ENCODE results near the gene KRTAP4-16. TPM values are rescaled to one million over a fixed set of nuclear protein-coding genes. Genes with fewer than 3 reads are reported as not detected.
"Not testable (repeated sequence)": the region's sequence is repeated elsewhere in the genome, so short reads cannot be mapped to it uniquely, and the experiment has no call there.

The KRTAP4-16 gene
- total RNA-seq, 1 donor from 2014 or later: not detected

GRCh38 chr17:41127371-41127770, 25.4 kb upstream of the KRTAP4-16 start:
- Mint-ChIP-seq H3K4me1 (no peaks in the 10 kb centered on the region), H3K27ac (no peak overlapping the region), H3K36me3 (ENCODE audit: low read depth) (no peaks in the 10 kb centered on the region), H3K9me3 (no peaks in the 10 kb centered on the region), H3K27me3 (peaks cover 4% of the 10 kb centered on the region), H3K4me3 (no peak overlapping the region)
- intact Hi-C loops (cut with micrococcal nuclease): no loop called here
- DNase-seq: no peak

DNA sequence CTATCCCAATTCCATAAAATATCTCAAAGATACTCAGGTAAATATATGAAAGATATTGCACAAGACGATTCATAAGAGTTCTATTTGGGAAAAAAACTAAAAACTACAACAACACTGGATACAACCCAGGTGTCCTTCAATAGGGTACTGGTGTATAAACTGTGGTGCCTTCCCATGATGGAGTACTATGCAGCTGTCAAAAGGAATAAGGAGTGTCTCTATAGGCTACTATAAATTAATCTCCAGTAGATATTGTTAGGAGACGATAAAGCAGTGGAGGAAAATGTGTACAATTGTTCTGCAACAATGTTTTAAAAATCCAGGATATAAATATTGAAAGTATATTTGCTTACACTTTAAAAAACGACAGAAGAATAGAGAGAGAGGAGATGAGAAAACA, 24.4 kb upstream of the KRTAP4-16 start:
- intact Hi-C loops (cut with micrococcal nuclease): no loop called here
- Mint-ChIP-seq H3K9me3 (no peaks in the 10 kb centered on the region), H3K27me3 (peaks cover 4% of the 10 kb centered on the region), H3K36me3 (ENCODE audit: low read depth) (no peaks in the 10 kb centered on the region), H3K27ac (no peak overlapping the region), H3K4me3 (no peak overlapping the region), H3K4me1 (no peaks in the 10 kb centered on the region)
- DNase-seq: no peak

GRCh38 chr17:41125064-41125463, 23.1 kb upstream of the KRTAP4-16 start:
- H3K4me3 Mint-ChIP-seq: no peak overlapping the region
- H3K27me3 Mint-ChIP-seq: peaks cover 4% of the 10 kb centered on the region
- H3K4me1 Mint-ChIP-seq: peaks cover 3% of the 10 kb centered on the region
- H3K9me3 Mint-ChIP-seq: peaks cover 4% of the 10 kb centered on the region
- H3K27ac Mint-ChIP-seq: no peak overlapping the region
- DNase-seq: no peak
- intact Hi-C loops (cut with micrococcal nuclease): no loop called here
- H3K36me3 Mint-ChIP-seq (ENCODE audit: low read depth): no peaks in the 10 kb centered on the region

GRCh38 chr17:41123991-41124371, 22.0 kb upstream of the KRTAP4-16 start, which contains the start of gene KRTAP4-12:
Gene KRTAP4-12 (minus strand): TSS chr17:41124182. CDS start chr17:41124122, 60 bp downstream.
- H3K27me3 Mint-ChIP-seq; H3K27ac Mint-ChIP-seq; H3K4me3 Mint-ChIP-seq; H3K4me1 Mint-ChIP-seq; H3K36me3 Mint-ChIP-seq (ENCODE audit: low read depth); H3K9me3 Mint-ChIP-seq; DNase-seq; intact Hi-C loops (cut with micrococcal nuclease): not testable (repeated sequence)

DNA sequence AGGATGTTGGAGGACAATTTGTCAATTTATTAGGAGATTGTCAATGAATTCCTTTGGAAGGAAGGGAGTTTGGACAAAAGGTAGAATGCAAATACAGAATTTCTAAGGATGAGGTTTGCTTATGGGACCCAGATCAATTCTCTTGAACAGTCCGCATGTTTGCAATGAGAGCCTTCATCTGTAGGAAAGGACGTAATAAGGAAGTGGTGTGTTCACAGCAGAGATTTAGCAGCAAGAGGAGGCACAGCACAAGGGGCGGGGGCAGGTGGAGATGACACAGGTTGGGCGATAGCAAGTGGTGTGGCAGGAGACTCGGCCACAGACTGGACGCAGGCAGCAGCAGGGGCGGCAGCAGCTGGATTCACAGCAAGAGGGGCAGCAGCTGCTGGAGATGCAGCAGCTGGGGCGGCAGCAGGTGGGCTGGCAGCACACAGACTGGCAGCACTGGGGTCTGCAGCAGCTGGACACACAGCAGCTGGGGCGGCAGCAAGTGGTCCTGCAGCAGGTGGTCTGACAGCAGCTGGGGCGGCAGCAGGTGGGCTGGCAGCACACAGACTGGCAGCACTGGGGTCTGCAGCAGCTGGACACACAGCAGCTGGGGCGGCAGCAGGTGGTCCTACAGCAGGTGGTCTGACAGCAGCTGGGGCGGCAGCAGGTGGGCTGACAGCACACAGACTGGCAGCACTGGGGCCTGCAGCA, 21.4 kb upstream of the KRTAP4-16 start:
- H3K9me3 Mint-ChIP-seq; H3K27me3 Mint-ChIP-seq; H3K4me1 Mint-ChIP-seq; H3K27ac Mint-ChIP-seq; H3K4me3 Mint-ChIP-seq; H3K36me3 Mint-ChIP-seq (ENCODE audit: low read depth); intact Hi-C loops (cut with micrococcal nuclease); DNase-seq: not testable (repeated sequence)

- Mint-ChIP-seq H3K4me3 (no peak overlapping the region), H3K27ac (no peak overlapping the region), H3K9me3 (peaks cover 4% of the 10 kb centered on the region), H3K36me3 (ENCODE audit: low read depth) (no peaks in the 10 kb centered on the region), H3K27me3 (peaks cover 4% of the 10 kb centered on the region), H3K4me1 (peaks cover 3% of the 10 kb centered on the region)
- DNase-seq: no peak
- intact Hi-C loops (cut with micrococcal nuclease): no loop called here
Measured at GRCh38 chr17:41121742-41122141, 19.7 kb upstream of the KRTAP4-16 start.

DNA sequence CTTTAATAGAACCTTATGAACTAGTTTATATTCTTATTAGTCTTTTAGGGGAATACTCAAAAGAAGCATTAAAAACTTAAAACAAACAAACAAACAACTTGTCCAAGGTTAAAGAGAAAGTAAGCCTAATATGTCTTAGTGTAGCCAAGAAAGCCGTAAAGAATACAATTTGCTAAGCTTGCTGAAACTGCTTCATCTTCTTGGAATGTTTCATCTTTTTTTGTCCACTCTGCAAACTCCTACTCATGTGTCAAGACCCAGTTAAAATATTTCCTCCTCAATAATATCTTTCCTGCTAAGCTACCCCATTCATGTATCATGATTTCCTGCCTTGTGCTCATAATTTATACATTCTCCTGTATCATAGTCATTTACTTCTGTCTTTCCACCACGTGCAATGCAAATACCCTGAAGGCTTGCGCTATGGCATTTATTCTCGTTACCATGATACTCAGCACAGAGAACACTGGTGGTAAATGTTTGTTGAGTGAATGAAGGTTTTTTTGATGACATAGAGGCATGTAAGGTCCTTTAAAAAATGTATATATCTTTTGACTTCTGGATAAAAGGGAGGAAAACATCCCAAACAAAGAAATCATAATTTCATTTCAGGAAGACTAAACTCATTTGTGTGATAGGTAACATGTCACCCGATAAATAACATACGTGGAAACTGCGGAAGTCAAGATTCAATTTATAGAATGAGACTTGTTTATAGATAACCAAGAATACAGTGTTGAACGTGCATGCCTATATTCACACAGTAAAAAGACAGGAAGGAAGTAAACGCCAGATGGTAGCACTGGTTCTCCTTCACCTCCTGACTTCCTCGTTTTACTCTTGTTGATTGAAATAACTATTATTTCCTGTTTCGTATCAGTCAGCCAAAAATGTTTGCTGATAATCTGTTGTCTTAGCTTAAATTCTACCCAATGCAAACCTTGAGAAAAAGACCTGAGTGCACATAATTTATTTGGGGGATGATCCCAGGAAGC, 18.0 kb upstream of the KRTAP4-16 start:
- H3K27me3 Mint-ChIP-seq; H3K4me1 Mint-ChIP-seq; H3K4me3 Mint-ChIP-seq; DNase-seq; H3K9me3 Mint-ChIP-seq; H3K36me3 Mint-ChIP-seq (ENCODE audit: low read depth); intact Hi-C loops (cut with micrococcal nuclease); H3K27ac Mint-ChIP-seq: not testable (repeated sequence)

DNA sequence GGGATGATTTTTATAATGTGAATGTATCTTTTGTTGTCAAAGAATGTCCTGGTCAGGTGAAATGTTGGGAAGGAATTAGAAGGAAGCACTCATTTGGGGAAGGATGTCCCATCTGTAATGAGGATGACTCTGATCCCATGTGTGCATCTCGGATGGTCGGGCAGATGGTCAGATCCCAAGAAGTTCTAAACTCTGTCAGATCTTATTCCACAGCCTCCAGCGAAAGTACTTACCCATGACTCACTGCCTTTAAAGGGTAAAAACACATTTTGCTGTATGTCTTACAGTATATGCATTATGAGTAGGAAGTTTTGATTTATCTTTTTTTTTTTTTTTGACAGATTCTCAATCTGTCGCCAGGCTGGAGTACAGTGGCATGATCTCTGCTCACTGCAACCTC, 16.7 kb upstream of the KRTAP4-16 start:
- intact Hi-C loops (cut with micrococcal nuclease): no loop called here
- Mint-ChIP-seq H3K4me1 (peaks cover 3% of the 10 kb centered on the region), H3K27ac (no peak overlapping the region), H3K27me3 (peaks cover 7% of the 10 kb centered on the region), H3K9me3 (peaks cover 4% of the 10 kb centered on the region), H3K36me3 (ENCODE audit: low read depth) (no peaks in the 10 kb centered on the region), H3K4me3 (no peak overlapping the region)
- DNase-seq: no peak

DNA sequence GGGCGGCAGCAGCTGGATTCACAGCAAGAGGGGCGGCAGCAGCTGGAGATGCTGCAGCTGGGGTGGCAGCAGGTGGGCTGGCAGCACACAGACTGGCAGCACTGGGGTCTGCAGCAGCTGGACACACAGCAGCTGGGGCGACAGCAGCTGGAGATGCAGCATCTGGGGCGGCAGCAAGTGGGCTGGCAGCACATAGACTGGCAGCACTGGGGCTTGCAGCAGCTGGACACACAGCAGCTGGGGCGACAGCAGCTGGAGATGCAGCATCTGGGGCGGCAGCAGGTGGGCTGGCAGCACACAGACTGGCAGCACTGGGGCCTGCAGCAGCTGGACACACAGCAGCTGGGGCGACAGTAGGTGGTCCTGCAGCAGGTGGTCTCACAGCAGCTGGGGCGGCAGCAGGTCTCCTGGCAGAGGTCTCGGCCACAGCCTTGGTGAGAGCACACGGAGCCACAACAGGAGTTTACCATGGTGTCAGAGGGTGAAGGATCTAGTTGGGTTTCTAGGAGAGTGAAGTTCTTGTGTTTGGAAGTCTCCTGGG, 15.9 kb upstream of the KRTAP4-16 start, which contains the start of gene KRTAP4-11:
Gene KRTAP4-11, minus strand, starts transcription at position 528 of the 541 bp plus-strand sequence. Its CDS starts 58 bp downstream, at position 470.
- H3K27me3 Mint-ChIP-seq; H3K36me3 Mint-ChIP-seq (ENCODE audit: low read depth); H3K4me1 Mint-ChIP-seq; H3K9me3 Mint-ChIP-seq; H3K27ac Mint-ChIP-seq; H3K4me3 Mint-ChIP-seq; DNase-seq; intact Hi-C loops (cut with micrococcal nuclease): not testable (repeated sequence)

DNA sequence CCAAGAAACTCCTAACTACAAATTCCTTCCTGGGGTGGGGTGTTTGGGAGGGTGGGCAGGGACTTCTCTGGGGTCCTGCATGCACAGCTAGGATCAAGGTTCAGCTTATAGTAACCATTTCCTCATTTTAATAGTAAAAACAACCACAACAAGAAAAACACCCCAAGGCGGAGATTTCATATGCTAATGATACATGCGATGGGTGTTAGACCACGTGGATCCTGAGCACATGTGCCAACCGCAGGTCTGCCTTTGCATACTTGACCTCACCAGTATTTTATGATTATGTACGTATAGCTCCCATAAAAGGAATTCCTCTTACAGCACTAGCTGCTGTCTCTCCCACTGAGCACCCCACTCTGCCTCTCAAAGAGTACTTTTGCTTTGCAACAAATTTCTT, 14.3 kb upstream of the KRTAP4-16 start:
- H3K27ac Mint-ChIP-seq: no peak overlapping the region
- H3K9me3 Mint-ChIP-seq: peaks cover 4% of the 10 kb centered on the region
- H3K4me1 Mint-ChIP-seq: peaks cover 3% of the 10 kb centered on the region
- intact Hi-C loops (cut with micrococcal nuclease): no loop called here
- H3K27me3 Mint-ChIP-seq: peaks cover 3% of the 10 kb centered on the region
- no peaks in the 10 kb centered on the region for H3K36me3 Mint-ChIP-seq (ENCODE audit: low read depth)
- no peak for DNase-seq
- H3K4me3 Mint-ChIP-seq: no peak overlapping the region

- H3K4me3 Mint-ChIP-seq: no peak overlapping the region
- peaks cover 6% of the 10 kb centered on the region for H3K27me3 Mint-ChIP-seq
- DNase-seq: no peak
- H3K9me3 Mint-ChIP-seq: peaks cover 4% of the 10 kb centered on the region
- H3K27ac Mint-ChIP-seq: no peak overlapping the region
- H3K36me3 Mint-ChIP-seq (ENCODE audit: low read depth): no peaks in the 10 kb centered on the region
- no peaks in the 10 kb centered on the region for H3K4me1 Mint-ChIP-seq
- intact Hi-C loops (cut with micrococcal nuclease): no loop called here
Measured at GRCh38 chr17:41111151-41111885, 9.3 kb upstream of the KRTAP4-16 start.

DNA sequence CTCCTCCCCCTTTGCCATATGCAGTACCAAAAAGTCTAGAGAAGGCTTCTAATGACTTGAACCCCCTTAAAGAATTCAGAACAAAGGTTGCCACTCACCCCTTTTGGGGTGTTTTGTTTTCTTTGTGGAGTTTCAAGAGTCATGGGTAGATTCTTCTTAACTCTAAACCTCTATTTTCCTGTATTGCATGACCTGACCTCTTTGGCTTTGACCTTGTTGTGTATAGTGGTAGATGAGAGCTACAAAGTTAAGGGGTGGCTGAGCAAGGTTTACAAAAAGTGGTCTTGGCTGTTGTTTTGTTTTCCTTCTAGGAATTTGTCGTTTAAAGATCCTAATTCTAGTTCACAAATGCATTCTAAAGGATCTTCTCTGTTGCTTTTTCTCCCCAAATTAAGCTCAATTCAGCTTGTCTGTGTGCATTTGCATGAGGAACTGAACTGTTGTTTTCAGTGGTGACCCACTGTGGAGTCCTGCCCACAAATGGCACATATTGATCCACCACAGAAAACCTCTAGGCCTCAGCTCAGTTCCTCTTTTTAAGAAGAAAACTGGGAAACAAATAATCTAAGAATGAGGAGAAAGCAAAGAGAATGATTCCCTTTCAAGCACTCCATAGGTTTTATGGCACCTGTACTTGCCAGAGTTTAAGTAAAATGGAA, 6.8 kb upstream of the KRTAP4-16 start:
- H3K4me3 Mint-ChIP-seq; intact Hi-C loops (cut with micrococcal nuclease); H3K9me3 Mint-ChIP-seq; H3K27me3 Mint-ChIP-seq; H3K36me3 Mint-ChIP-seq (ENCODE audit: low read depth); H3K27ac Mint-ChIP-seq; H3K4me1 Mint-ChIP-seq; DNase-seq: not testable (repeated sequence)

GRCh38 chr17:41107941-41108450, 6.0 kb upstream of the KRTAP4-16 start:
- intact Hi-C loops (cut with micrococcal nuclease): no loop called here
- no peaks in the 10 kb centered on the region for H3K4me1 Mint-ChIP-seq

More at GRCh38 chr17:41107941-41108450, 6.0 kb upstream of the KRTAP4-16 start:
- H3K27me3 Mint-ChIP-seq: peaks cover 9% of the 10 kb centered on the region
- H3K4me3 Mint-ChIP-seq: no peak overlapping the region
- H3K9me3 Mint-ChIP-seq: peaks cover 4% of the 10 kb centered on the region
- H3K27ac Mint-ChIP-seq: no peak overlapping the region
- H3K36me3 Mint-ChIP-seq (ENCODE audit: low read depth): no peaks in the 10 kb centered on the region
- no peak for DNase-seq
